NCI-H526 (cell line): ENCODE data around the gene FZR1.

Experiments used
- DNase-seq, 2 experiments: peaks; one replicate each; lab custom pipeline; 2025; lab: John Stamatoyannopoulos, UW

The FZR1 gene

GRCh38 chr19:3474010-3474409 lies 32.1 kb upstream of the FZR1 start:
- DNase-seq = no peak

- no peak for DNase-seq
Measured at GRCh38 chr19:3474614-3475013, 31.5 kb upstream of the FZR1 start.

- no peak for DNase-seq
Measured at GRCh38 chr19:3475449-3475848, 30.7 kb upstream of the FZR1 start.

GRCh38 chr19:3476830-3477229 lies 29.3 kb upstream of the FZR1 start:
- no peak for DNase-seq

- no peak for DNase-seq
Measured at GRCh38 chr19:3477506-3477905, 28.6 kb upstream of the FZR1 start.

GRCh38 chr19:3477951-3478350 lies 28.2 kb upstream of the FZR1 start:
- no peak for DNase-seq

- no peak for DNase-seq
Measured at GRCh38 chr19:3478409-3479176, 27.5 kb upstream of the FZR1 start.

GRCh38 chr19:3479177-3479833 lies 26.8 kb upstream of the FZR1 start:
- DNase-seq = peak; percentile 19 to 64

- peak in 1 of 2 experiments; percentile 51 for DNase-seq
Measured at GRCh38 chr19:3479834-3480215, 26.3 kb upstream of the FZR1 start.

GRCh38 chr19:3480383-3481091 lies 25.6 kb upstream of the FZR1 start, which contains the start of gene SMIM24:
SMIM24 (minus strand) TSS chr19:3480525; CDS start chr19:3480463, 62 bp downstream.
- DNase-seq = peak in 1 of 2 experiments; percentile 21

- no peak for DNase-seq
Measured at GRCh38 chr19:3481241-3482090, 24.6 kb upstream of the FZR1 start.

- DNase-seq = peak in 1 of 2 experiments; percentile 14
Measured at GRCh38 chr19:3482507-3483225, 23.4 kb upstream of the FZR1 start.

GRCh38 chr19:3483226-3483628 lies 22.9 kb upstream of the FZR1 start, which contains the start of gene SMIM44:
SMIM44 (minus strand) TSS chr19:3483441; CDS start chr19:3483403, 38 bp downstream.
- no peak for DNase-seq

- DNase-seq = no peak
Measured at GRCh38 chr19:3491396-3492119, 14.6 kb upstream of the FZR1 start.

GRCh38 chr19:3492131-3492839 lies 13.8 kb upstream of the FZR1 start:
- no peak for DNase-seq

- DNase-seq = no peak
Measured at GRCh38 chr19:3492919-3493318, 13.2 kb upstream of the FZR1 start.

GRCh38 chr19:3493651-3494050 lies 12.5 kb upstream of the FZR1 start:
- no peak for DNase-seq

GRCh38 chr19:3494051-3494450 lies 12.1 kb upstream of the FZR1 start:
- no peak for DNase-seq

- DNase-seq = peak in 1 of 2 experiments; percentile 60
Measured at GRCh38 chr19:3494559-3494958, 11.6 kb upstream of the FZR1 start.
